ENCODE measurements around the gene EHF.

EHF gene

DNA sequence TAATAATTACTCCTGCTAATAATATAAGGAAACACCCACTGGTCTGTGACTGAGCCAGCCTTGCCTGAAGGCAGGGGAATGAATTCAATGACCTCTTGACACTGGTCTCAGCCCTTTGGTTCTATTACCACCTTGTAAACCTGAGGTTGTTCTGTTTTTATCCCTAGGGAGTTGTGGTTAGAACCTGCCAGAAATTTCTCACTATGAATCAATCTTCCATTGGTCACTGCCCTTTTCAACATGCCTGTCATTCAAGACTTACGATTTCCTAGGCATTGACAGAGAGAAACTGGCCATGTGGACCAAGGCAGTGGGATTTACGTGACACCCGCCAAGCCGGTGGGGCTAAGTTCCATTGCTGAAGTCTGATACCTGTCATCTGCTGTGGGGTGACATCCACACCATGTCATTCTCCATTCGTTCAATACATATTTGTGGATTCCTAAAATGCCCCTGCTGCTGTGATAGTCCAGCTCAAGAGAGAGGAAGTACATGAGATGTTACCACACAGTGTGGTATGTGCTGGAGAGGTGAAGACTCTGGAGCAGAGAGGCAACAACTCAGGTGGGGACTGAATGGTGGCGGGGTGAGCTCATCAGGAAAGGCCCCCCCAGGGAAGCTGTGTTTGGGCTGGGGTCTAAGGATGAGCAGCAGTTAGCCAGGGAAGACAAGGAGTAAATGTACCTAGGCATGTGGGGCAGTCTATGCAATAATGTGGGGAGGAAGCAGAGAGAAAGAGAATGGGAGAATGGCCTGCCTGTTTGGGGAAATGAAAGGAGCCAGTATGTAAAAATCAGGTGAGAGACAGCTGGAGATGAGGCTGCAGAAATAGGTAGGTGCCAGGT, 15.2 kb upstream of the EHF start:
- TF ChIP-seq, protein P1, sequence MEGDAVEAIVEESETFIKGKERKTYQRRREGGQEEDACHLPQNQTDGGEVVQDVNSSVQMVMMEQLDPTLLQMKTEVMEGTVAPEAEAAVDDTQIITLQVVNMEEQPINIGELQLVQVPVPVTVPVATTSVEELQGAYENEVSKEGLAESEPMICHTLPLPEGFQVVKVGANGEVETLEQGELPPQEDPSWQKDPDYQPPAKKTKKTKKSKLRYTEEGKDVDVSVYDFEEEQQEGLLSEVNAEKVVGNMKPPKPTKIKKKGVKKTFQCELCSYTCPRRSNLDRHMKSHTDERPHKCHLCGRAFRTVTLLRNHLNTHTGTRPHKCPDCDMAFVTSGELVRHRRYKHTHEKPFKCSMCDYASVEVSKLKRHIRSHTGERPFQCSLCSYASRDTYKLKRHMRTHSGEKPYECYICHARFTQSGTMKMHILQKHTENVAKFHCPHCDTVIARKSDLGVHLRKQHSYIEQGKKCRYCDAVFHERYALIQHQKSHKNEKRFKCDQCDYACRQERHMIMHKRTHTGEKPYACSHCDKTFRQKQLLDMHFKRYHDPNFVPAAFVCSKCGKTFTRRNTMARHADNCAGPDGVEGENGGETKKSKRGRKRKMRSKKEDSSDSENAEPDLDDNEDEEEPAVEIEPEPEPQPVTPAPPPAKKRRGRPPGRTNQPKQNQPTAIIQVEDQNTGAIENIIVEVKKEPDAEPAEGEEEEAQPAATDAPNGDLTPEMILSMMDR (IDR thresholded peaks at IDR 0.05; ENCODE audit: insufficient read depth, low read depth, low read length, missing control alignments): no peak
- H3K4me3 ChIP-seq (ENCODE audit: low read depth, low read length): no peak overlapping the region
- no peak for DNase-seq (ENCODE audit: low read depth)

DNA sequence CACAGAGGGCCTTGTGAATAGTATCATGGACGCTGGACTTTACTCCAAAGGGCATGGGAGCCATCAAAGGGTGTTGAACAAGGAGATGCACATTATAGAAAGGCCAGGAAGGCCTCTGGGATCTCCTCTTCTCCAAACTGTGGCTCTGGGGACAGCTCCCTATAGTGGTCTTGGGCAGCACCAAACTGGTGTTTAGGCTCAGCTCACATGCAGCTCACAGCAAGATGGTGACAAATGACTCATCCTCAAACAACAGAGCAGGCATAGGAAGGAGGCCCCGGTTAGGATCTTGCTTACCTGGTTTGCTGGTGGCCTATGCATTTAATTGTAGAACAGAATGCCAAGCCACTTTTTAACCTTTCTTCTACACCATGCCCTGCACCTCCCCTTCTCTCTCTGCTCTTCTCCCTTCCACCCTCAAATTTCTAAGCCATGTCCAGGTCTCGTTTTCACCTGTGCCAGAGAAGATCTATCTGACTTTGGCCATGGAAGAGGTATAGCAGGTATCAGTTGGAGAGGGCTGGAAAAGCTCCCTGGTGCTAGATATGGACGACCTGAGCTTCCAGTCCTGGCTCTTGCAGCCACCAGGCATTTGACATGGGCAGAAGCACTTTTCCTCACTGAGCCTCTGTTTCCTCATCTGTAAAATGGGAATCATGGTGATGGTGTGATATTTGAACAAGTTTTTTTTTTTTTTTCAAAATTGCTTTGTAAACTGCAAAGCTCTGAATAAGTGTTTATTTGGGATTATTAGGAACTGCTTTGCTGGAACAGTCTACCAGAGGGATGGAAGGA, 14.4 kb upstream of the EHF start:
- TF ChIP-seq, protein P1 (IDR thresholded peaks at IDR 0.05; ENCODE audit: insufficient read depth, low read depth, low read length, missing control alignments): no peak
- H3K4me3 ChIP-seq (ENCODE audit: low read depth, low read length): no peak overlapping the region
- no peak for DNase-seq (ENCODE audit: low read depth)

DNA sequence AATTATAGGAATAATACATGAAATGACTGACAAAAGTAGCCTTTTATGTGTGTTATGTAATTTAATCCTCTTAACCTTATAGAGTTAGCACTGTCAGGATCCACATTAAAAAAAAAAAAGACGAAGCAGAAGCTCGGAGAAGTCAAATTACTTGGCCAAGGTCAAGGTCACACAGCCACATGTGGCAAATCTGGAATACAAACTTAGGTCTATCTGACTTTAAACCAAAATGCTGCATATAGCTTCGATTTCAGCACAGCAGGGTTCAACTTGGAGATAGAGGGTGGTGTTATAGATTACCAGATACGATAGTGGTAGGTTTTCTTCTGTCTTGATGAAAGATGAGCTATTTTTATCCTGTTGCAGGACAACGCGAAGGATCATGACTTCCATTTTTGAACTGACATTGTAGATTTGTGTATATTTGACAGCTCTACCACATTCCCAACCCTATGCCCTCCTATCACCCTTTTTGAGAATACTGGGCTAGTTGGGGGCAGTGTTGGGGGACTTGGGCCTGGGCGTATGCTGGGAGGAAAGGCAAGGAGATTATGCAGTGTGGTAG, 11.6 kb upstream of the EHF start:
- DNase-seq (ENCODE audit: low read depth): no peak
- no peak overlapping the region for H3K4me3 ChIP-seq (ENCODE audit: low read depth, low read length)

DNA sequence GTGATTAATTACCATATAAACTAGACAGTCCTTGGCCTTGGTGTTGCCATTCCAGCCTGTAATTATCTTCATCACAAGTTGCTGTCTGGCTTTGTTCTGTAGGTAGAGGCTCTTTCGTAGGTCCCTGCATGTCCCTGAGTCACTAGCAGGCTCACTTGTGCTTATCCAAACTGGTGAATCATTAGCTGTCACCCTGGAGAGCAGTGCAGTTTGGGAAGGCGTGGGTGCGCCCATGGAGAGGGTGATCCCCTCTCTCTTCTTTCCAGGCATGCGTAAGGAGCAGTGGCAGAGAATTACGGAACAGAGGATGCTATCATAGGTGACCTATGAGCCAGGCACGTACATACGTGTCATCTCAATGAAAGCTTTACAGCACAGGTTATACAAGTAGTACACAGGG, 11.0 kb upstream of the EHF start:
- DNase-seq (ENCODE audit: low read depth): no peak
- H3K4me3 ChIP-seq (ENCODE audit: low read depth, low read length): no peak overlapping the region
- TF ChIP-seq, protein P1 (IDR thresholded peaks at IDR 0.05; ENCODE audit: insufficient read depth, low read depth, low read length, missing control alignments): no peak

More for the DNA sequence above, 11.6 kb upstream of the EHF start:
- TF ChIP-seq, protein P1 (IDR thresholded peaks at IDR 0.05; ENCODE audit: insufficient read depth, low read depth, low read length, missing control alignments): no peak

DNA sequence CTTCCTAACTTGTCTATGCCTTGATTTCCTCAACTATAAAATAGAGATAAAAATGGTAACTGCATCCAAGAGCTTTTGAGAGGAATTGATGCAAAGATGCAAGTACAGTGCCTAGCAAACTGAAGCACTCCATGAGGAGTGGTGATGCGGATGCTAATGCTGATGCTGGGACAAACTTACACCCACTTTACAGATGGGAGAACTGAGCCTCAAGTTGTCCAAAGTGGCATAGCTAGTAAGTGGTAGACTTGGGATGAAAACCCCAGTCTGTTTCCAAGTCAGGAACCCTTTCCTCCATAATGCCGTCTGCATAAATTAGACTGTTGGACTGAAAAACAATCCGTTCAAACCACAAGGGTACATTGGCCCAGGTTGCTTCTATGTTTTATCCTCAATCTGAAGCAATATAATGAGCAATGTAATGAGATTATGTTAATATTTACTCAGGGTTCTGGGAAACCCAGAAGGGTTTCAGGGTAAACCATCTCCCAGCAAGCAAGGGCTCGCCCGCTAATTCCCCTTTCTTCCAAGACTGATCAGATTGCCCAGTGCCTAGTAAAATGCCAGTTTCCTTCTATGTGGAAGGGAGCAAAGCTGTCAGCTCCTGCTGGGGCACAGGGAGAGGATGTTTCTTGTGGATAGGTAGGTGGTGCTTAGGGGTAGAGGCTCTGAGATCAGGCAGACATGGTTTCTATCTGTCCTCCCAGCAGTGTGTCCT, 10.4 kb upstream of the EHF start:
- no peak for DNase-seq (ENCODE audit: low read depth)

DNA sequence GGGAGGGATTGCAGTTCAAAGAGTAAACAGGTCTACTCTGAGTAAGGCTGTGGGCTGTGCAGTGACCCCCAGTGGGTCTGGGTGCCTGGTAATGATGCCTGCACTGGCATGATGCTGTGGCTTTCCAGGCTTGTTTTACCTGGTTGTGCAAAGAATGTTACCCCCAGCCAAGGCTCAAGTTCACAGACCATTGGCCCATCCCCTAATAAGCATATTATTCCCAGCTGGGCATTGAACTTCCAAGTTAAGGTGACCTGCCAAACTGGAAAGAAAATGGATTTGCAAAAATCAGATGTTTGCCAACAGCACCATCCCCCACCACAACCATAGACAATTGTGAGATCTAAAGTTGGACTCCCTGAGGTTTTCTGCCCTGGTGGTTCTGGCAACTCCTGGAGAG, 7.9 kb upstream of the EHF start:
- DNase-seq (ENCODE audit: low read depth): no peak
- TF ChIP-seq, protein P1 (IDR thresholded peaks at IDR 0.05; ENCODE audit: insufficient read depth, low read depth, low read length, missing control alignments): no peak
- H3K4me3 ChIP-seq (ENCODE audit: low read depth, low read length): no peak overlapping the region

More for the DNA sequence above, 10.4 kb upstream of the EHF start:
- TF ChIP-seq, protein P1 (IDR thresholded peaks at IDR 0.05; ENCODE audit: insufficient read depth, low read depth, low read length, missing control alignments): no peak
- no peak overlapping the region for H3K4me3 ChIP-seq (ENCODE audit: low read depth, low read length)

All from GM12865 (cell line).